HG03521 (cell line): ENCODE measurements around the gene AVPR1B.
A peak's percentile ranks its signal among the peaks of the same experiment; 100 is the strongest.
"Not testable (repeated sequence)": the region's sequence is repeated elsewhere in the genome, so short reads cannot be mapped to it uniquely, and the experiment has no call there.

ENCODE experiments used
- ATAC-seq: cut with Tn5 transposase; IDR thresholded peaks from one replicate; pipeline ENCODE4 v1.9.1; 2021; ENCODE audit warnings: mild to moderate bottlenecking, moderate library complexity; ENCODE audit not compliant: unreplicated experiment

Gene AVPR1B

DNA sequence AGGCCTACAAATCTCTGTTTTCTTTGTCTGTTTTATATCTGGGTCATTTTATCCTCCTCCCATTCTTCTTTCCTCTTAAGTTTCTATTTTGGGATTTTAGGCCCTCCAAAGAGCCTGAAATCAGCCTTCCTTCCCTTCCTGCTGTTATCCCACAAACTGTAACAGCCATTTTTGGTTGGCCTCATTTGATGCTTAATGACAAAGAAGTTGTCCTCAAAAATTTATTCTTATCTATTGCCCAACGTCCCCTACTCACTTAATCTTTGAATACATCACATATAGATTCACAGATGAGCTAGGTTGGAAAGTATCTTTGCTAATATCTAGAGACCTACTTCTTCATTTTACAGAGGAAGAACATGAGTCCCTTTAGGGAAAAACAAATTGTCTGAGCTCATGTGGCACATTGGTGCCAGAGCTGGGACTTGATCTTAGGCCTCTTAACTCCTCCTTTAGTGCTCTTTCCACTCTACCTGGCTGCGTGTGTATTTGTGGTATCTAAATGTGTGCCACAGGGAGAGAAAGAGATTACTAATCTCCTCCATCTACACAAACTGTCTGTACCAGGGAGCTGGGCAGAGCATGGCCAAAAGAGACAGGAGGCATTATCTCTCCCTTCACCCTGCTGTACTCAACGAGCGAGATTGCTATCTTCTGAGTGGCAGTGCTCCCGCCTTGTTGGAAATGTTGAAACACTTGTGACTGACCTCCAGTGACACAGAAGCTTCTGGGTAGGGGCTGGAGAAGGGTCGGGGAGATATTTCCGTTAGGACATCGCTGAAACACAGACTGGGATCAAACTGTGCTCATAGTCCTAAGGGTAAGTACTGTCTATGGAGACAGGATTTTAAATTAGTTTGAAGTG is 34.1 kb downstream of the AVPR1B start:
- ATAC-seq: no peak

- ATAC-seq: no peak
Measured at GRCh38 chr1:206081856-206082255, 35.3 kb downstream of the AVPR1B start.

DNA sequence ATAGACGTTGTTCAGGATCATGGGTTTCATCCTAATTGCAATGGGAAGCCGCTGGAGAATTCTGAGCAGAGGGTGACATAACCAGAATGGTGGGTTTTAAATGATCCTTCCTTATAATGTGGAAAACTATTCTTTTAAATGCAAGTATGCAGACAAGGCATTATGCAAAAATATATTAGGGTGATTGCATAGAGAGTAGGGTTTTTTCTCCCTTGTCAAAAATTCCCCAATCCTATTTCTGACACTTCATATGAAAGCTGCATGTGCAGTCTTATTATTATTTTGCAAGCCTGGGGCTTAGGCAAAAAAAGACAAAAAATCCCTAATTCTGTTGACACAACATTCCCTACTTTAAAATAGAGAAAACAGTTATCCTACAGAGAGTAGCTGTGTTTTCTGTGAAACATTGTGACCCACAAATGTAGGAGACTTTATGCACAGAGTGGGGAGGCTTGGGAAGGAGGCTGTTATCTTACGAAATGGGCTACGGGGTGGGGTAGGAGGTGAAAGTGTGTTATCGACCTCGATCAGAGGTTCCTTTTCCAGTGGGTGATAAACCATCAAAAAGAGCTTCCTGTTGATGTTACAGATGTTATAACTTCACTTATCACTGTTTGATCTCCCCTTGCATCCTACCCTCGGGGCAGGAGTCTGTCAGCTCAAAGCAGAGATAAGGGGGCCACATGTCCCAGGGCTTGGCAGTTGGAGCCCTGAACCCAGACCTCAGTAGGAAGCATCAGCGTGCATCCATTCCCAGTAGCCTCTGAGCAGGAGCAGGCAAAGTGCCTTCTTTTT is 37.0 kb downstream of the AVPR1B start:
- ATAC-seq: no peak

GRCh38 chr1:206079135-206079534 is 38.1 kb downstream of the AVPR1B start:
- no peak for ATAC-seq

DNA sequence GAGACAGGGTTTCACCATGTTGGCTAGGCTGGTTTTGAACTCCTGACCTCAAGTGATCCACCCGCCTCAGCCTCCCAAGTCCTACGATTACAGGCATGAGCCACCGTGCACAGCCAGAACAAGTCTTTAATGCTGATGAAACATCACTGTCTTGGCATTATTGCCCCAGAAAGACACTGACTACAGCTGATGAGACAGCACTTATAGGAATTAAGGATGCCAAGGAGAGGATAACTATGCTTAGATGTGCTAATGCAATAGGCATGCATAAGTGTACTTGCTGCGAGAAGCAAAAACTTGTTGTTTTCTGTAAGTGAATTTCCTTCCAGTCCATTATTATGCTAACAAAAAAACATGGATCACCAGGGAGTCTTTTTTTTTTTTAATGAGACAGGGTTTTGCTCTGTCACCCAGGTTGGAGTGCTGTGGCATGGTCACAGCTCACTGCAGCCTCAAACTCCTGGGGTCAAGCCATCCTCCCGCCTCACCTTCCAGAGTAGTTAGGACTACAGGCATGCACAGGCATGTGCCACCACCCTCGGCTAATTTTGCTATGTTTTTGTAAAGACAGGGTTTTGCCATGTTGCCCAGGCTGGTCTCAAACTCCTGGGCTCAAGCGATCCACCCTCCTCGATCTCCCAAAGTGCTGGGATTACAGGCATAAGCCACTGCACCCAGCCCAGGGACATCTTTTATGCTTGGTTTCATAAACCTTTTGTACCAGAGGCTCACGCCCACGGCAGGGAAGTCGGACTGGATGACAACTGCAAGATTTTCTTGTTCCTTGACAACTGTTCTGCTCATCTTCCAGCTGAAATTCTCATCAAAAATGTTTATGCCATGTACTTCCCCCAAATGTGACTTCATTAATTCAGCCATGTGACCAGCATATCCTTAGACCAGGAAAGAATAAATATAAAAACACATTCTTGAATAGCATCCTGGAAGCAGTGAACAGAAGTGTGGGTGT is 41.1 kb downstream of the AVPR1B start:
- no peak for ATAC-seq

GRCh38 chr1:206074839-206075238 is 42.3 kb downstream of the AVPR1B start:
- no peak for ATAC-seq

DNA sequence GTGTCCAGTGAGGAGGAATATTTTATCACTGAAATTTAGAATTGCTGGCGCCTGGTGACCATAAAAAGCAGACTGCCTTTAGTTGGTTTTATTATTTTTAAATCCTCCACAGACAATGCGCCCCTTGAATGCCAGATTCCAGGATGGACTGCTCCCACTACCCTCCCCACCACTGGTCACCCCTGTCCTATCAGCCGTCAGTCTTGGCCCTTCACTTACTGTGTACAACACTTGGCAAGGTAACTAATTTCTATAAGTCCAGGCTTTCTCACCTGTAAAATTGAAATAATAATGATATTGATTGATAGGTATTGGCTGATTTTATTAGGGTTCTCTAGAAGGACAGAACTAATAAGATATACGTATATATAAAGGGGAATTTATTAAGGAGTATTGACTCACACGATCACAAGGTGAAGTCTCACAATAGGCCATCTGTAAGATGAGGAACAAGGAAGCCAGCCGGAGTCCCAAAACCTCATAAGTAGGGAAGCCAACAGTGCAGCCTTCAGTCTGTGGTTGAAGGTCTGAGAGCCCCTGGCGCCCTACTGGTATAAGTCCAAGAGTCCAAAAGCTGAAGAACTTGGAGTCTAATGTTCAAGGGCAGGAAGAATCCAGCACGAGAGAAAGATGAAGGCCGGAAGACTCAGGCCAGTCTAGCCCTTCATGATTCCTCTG is 46.4 kb downstream of the AVPR1B start:
- no peak for ATAC-seq

DNA sequence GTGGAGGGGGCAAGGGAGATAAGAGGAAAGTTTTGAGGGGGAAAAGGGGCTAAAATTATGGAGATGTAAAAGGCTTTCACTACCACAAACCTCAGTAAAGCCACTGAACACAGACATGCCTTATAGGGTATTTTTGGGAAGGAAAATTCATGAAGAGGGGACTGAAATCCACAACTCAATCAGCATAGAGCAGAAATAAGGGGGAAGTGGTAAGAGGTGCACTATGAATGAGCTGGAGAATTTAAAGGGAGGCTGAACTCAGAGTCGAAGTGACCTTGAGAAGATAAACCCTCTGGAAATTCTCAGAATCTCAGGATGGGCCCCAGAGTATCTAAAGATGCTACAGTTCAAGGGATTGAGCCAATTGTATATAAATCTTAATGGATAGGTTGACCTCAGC is 48.9 kb downstream of the AVPR1B start:
- no peak for ATAC-seq

GRCh38 chr1:206067486-206068227 is 49.5 kb downstream of the AVPR1B start:
- ATAC-seq: no peak

DNA sequence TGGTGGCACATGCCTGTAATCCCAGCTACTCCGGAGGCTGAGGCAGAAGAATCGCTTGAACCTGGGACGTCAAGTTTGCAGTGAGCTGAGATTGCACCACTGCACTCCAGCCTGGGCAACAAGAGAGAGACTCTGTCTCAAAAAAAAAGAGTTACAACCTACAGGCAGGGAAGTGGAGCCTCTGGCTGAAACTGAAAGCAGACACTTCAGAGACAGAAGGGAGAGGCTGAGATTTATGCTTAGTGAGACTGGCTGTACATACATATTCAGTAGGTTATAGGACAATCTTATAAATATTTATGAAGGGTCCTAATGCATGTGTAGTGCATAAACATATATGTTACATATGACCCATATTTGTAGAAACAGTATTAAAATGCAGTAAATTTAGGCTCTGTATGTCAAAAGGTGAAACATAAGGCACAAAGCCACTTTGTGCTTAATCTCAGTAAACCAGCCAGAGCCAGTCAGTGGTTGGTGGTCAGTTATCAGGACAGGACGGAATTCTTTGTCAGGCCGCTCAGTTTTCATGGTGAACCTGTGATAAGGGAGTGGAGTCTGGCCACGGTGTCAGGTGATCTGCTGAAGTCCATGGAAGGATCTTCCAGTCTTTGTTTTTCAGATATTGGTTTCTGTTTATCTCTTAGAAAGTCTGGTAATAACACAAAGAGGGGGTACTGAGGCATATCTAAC is 50.6 kb downstream of the AVPR1B start:
- peak; percentile 82 for ATAC-seq

GRCh38 chr1:206065547-206066145 is 51.5 kb downstream of the AVPR1B start:
- no peak for ATAC-seq

- not testable (repeated sequence) for ATAC-seq
Measured at GRCh38 chr1:206064501-206064900, 52.7 kb downstream of the AVPR1B start.

DNA sequence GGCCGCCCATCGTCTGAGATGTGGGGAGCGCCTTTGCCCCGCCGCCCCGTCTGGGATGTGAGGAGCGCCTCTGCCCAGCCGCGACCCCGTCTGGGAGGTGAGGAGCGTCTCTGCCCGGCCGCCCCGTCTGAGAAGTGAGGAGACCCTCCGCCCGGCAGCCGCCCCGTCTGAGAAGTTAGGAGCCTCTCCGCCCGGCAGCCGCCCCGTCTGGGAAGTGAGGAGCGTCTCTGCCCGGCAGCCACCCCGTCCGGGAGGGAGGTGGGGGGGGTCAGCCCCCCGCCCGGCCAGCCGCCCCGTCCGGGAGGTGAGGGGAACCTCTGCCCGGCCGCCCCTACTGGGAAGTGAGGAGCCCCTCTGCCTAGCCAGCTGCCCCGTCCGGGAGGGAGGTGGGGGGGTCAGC is 53.2 kb downstream of the AVPR1B start:
- ATAC-seq: not testable (repeated sequence)

GRCh38 chr1:206062464-206062863 is 54.7 kb downstream of the AVPR1B start:
- no peak for ATAC-seq

DNA sequence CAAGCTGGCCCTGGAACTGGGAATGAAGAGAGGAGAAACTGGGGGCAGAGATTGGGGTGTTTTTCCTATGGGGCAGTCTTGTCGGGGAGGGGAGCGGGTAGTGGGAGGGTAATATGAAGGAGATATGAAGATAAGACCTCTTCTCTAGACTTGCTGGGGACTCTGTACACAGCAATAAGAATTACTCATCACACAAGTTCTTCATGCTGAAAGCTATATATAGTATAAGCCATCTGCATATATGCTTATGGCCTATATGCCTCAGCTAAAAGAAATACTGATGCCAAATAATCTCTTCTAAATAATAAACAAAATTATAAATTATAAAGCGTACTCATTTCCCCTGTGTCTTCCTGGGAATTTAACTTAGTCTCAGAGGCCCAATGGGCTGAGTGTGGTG is 56.3 kb downstream of the AVPR1B start:
- no peak for ATAC-seq
